ENCODE data around the gene BGLAP. TPM values are rescaled to one million over a fixed set of nuclear protein-coding genes. Genes with fewer than 3 reads are reported as not detected.

BGLAP gene
- polyA plus RNA-seq, 1 donor from 2014 or later = 2.5 TPM

DNA sequence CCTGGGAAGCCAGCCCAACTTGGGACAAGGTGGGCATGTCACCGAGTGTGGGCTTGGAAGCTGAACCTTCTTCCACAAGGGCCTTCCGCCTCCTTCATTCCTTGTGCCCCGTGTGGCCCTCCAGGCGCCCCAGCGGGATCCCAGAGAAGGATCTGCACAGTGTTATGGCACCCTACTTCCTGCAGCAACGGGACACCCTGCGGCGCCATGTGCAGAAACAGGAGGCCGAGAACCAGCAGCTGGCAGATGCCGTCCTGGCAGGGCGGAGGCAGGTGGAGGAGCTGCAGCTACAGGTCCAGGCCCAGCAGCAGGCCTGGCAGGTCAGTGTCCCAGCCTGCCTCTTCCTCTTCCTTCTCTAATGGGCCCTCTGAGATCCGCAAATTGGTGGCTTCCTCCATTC is 5.8 kb upstream of the BGLAP start:
- Histone ChIP-seq H3K9me2 (ENCODE audit: insufficient read depth, low read length) (no peaks in the 10 kb centered on the region), H3K79me2 (replicated peaks; ENCODE audit: insufficient read depth, low read length) (no peaks in the 10 kb centered on the region), H3K4me3 (ENCODE audit: low read length) (no peak overlapping the region), H3K27me3 (ENCODE audit: insufficient read depth, low read depth, low read length) (no peaks in the 10 kb centered on the region), H4K20me1 (ENCODE audit: insufficient read depth) (no peaks in the 10 kb centered on the region), H3K36me3 (ENCODE audit: insufficient read depth, low read length) (no peaks in the 10 kb centered on the region), H3K9me3 (ENCODE audit: low read length) (no peaks in the 10 kb centered on the region), H3F3A (ENCODE audit: insufficient read depth, low read length, poor library complexity, severe bottlenecking) (no peaks in the 10 kb centered on the region), H3K9ac (ENCODE audit: low read length) (no peak overlapping the region), H2AFZ (ENCODE audit: low read depth, low read length) (no peak overlapping the region), H3K4me2 (ENCODE audit: low read length) (no peak overlapping the region), H3K27ac (ENCODE audit: low read length) (no peak overlapping the region)
- TF ChIP-seq, protein P1, sequence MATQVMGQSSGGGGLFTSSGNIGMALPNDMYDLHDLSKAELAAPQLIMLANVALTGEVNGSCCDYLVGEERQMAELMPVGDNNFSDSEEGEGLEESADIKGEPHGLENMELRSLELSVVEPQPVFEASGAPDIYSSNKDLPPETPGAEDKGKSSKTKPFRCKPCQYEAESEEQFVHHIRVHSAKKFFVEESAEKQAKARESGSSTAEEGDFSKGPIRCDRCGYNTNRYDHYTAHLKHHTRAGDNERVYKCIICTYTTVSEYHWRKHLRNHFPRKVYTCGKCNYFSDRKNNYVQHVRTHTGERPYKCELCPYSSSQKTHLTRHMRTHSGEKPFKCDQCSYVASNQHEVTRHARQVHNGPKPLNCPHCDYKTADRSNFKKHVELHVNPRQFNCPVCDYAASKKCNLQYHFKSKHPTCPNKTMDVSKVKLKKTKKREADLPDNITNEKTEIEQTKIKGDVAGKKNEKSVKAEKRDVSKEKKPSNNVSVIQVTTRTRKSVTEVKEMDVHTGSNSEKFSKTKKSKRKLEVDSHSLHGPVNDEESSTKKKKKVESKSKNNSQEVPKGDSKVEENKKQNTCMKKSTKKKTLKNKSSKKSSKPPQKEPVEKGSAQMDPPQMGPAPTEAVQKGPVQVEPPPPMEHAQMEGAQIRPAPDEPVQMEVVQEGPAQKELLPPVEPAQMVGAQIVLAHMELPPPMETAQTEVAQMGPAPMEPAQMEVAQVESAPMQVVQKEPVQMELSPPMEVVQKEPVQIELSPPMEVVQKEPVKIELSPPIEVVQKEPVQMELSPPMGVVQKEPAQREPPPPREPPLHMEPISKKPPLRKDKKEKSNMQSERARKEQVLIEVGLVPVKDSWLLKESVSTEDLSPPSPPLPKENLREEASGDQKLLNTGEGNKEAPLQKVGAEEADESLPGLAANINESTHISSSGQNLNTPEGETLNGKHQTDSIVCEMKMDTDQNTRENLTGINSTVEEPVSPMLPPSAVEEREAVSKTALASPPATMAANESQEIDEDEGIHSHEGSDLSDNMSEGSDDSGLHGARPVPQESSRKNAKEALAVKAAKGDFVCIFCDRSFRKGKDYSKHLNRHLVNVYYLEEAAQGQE (IDR thresholded peaks at IDR 0.05; ENCODE audit: borderline replicate concordance) = no peak
- TF ChIP-seq POLR2AphosphoS5 (IDR thresholded peaks at IDR 0.05) (no peak), TAF1 (IDR thresholded peaks at IDR 0.05; ENCODE audit: low read depth) (no peak), EP300 (conservative IDR thresholded peaks at IDR 0.05; ENCODE audit: poor library complexity, severe bottlenecking) (no peak), RAD21 (conservative IDR thresholded peaks at IDR 0.05) (no peak), SMC3 (conservative IDR thresholded peaks at IDR 0.05; ENCODE audit: poor library complexity) (no peak), MXI1 (conservative IDR thresholded peaks at IDR 0.05; ENCODE audit: poor library complexity, severe bottlenecking) (no peak), EZH2 (IDR thresholded peaks at IDR 0.05; ENCODE audit: borderline replicate concordance, insufficient read depth, low read length, poor library complexity, severe bottlenecking) (no peak)
- TF ChIP-seq, protein P2, sequence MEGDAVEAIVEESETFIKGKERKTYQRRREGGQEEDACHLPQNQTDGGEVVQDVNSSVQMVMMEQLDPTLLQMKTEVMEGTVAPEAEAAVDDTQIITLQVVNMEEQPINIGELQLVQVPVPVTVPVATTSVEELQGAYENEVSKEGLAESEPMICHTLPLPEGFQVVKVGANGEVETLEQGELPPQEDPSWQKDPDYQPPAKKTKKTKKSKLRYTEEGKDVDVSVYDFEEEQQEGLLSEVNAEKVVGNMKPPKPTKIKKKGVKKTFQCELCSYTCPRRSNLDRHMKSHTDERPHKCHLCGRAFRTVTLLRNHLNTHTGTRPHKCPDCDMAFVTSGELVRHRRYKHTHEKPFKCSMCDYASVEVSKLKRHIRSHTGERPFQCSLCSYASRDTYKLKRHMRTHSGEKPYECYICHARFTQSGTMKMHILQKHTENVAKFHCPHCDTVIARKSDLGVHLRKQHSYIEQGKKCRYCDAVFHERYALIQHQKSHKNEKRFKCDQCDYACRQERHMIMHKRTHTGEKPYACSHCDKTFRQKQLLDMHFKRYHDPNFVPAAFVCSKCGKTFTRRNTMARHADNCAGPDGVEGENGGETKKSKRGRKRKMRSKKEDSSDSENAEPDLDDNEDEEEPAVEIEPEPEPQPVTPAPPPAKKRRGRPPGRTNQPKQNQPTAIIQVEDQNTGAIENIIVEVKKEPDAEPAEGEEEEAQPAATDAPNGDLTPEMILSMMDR (IDR thresholded peaks at IDR 0.05; ENCODE audit: poor library complexity, severe bottlenecking) = no peak

DNA sequence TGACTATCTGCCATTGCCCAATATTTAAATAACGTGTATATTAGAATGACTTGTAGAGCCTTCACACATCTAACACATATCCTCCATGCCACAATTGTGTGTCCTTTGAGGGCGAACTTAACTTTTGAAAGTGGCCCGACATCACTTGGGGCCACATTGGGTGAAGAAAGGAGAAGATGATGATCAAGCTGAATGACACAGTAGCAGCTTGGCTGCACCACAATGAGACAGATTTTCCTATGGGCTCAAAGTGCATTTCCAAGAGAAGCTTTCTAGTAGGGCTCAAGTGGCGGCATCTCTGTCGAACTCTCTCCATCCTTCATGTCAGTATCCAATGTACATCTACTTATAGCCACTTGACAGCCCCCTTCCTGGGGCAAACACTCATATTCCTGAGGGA is 3.7 kb upstream of the BGLAP start:
- Histone ChIP-seq H3K9ac (ENCODE audit: low read length) (no peak overlapping the region), H4K20me1 (ENCODE audit: insufficient read depth) (no peaks in the 10 kb centered on the region), H3F3A (ENCODE audit: insufficient read depth, low read length, poor library complexity, severe bottlenecking) (no peaks in the 10 kb centered on the region), H3K9me2 (ENCODE audit: insufficient read depth, low read length) (no peaks in the 10 kb centered on the region), H2AFZ (ENCODE audit: low read depth, low read length) (no peak overlapping the region), H3K27ac (ENCODE audit: low read length) (no peak overlapping the region), H3K9me3 (ENCODE audit: low read length) (no peaks in the 10 kb centered on the region), H3K79me2 (replicated peaks; ENCODE audit: insufficient read depth, low read length) (no peaks in the 10 kb centered on the region), H3K36me3 (ENCODE audit: insufficient read depth, low read length) (no peaks in the 10 kb centered on the region), H3K4me2 (ENCODE audit: low read length) (no peak overlapping the region), H3K27me3 (ENCODE audit: insufficient read depth, low read depth, low read length) (no peaks in the 10 kb centered on the region), H3K4me3 (ENCODE audit: low read length) (no peak overlapping the region)
- TF ChIP-seq RAD21 (conservative IDR thresholded peaks at IDR 0.05) (no peak), TAF1 (IDR thresholded peaks at IDR 0.05; ENCODE audit: low read depth) (no peak)

DNA sequence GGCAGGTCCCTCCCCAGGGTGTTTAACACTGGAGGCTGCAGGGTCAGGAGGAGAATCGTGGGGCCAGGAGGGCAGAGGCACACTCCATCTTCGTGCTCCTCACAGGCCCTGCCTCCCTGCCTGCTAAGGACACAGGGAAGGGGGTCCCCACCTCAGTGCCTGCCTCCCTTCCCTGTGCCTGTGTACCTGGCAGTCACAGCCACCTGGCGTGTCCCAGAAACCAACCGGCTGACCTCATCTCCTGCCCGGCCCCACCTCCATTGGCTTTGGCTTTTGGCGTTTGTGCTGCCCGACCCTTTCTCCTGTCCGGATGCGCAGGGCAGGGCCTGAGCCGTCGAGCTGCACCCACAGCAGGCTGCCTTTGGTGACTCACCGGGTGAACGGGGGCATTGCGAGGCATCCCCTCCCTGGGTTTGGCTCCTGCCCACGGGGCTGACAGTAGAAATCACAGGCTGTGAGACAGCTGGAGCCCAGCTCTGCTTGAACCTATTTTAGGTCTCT is 623 bp upstream of the BGLAP start:
- no peaks in the 10 kb centered on the region for H3K27me3 ChIP-seq (ENCODE audit: insufficient read depth, low read depth, low read length)
- no peaks in the 10 kb centered on the region for H4K20me1 ChIP-seq (ENCODE audit: insufficient read depth)
- no peaks in the 10 kb centered on the region for H3F3A ChIP-seq (ENCODE audit: insufficient read depth, low read length, poor library complexity, severe bottlenecking)
- no peaks in the 10 kb centered on the region for H3K9me2 ChIP-seq (ENCODE audit: insufficient read depth, low read length)
- no peaks in the 10 kb centered on the region for H3K9me3 ChIP-seq (ENCODE audit: low read length)
- H3K36me3 ChIP-seq (ENCODE audit: insufficient read depth, low read length) = no peaks in the 10 kb centered on the region
- no peak overlapping the region for H3K27ac ChIP-seq (ENCODE audit: low read length)
- no peak for TF ChIP-seq EZH2 (IDR thresholded peaks at IDR 0.05; ENCODE audit: borderline replicate concordance, insufficient read depth, low read length, poor library complexity, severe bottlenecking)
- TF ChIP-seq, protein P1 (IDR thresholded peaks at IDR 0.05; ENCODE audit: borderline replicate concordance) = no peak
- TF ChIP-seq POLR2AphosphoS5 (IDR thresholded peaks at IDR 0.05) = no peak
- TF ChIP-seq MXI1 (conservative IDR thresholded peaks at IDR 0.05; ENCODE audit: poor library complexity, severe bottlenecking) = no peak
- no peak for TF ChIP-seq EP300 (conservative IDR thresholded peaks at IDR 0.05; ENCODE audit: poor library complexity, severe bottlenecking)
- H3K79me2 ChIP-seq (replicated peaks; ENCODE audit: insufficient read depth, low read length) = no peaks in the 10 kb centered on the region
- H2AFZ ChIP-seq (ENCODE audit: low read depth, low read length) = no peak overlapping the region
- no peak overlapping the region for H3K4me3 ChIP-seq (ENCODE audit: low read length)
- no peak overlapping the region for H3K9ac ChIP-seq (ENCODE audit: low read length)
- H3K4me2 ChIP-seq (ENCODE audit: low read length) = no peak overlapping the region
